Duodenal mucosa (tissue), 2 donors: ENCODE measurements around the gene CXCL6.

Experiments used
- H3K27ac ChIP-seq: one replicate; pipeline ENCODE4 v1.7.0; 2013; ENCODE audit warnings: low read depth, low read length
- H3K27me3 ChIP-seq, 2 donors: one replicate each; pipeline ENCODE4 v1.7.0; 2013; ENCODE audit warnings: low read length in 2 of 2, control low read depth in 1 of 2; ENCODE audit not compliant: insufficient read depth in 2 of 2, control insufficient read depth in 1 of 2
- H3K36me3 ChIP-seq, 2 donors: one replicate each; pipeline ENCODE4 v1.7.0; 2013; ENCODE audit warnings: low read length in 2 of 2, control low read depth in 1 of 2; ENCODE audit not compliant: insufficient read depth in 2 of 2, control insufficient read depth in 1 of 2
- H3K4me1 ChIP-seq, 2 donors: one replicate each; pipeline ENCODE4 v1.7.0; 2013; ENCODE audit warnings: low read length in 2 of 2, control low read depth in 1 of 2; ENCODE audit not compliant: insufficient read depth in 2 of 2, control insufficient read depth in 1 of 2
- H3K4me3 ChIP-seq, 2 donors: one replicate each; pipeline ENCODE4 v1.7.0; 2013; ENCODE audit warnings: low read length in 2 of 2, low read depth in 1 of 2
- H3K9ac ChIP-seq, 2 donors: one replicate each; pipeline ENCODE4 v1.7.0; 2013; ENCODE audit warnings: low read length in 2 of 2, low read depth in 1 of 2
- H3K9me3 ChIP-seq, 2 donors: one replicate each; pipeline ENCODE4 v1.7.0; 2013; ENCODE audit warnings: low read length in 2 of 2, control low read depth in 1 of 2; ENCODE audit not compliant: control insufficient read depth in 1 of 2

Gene CXCL6

DNA sequence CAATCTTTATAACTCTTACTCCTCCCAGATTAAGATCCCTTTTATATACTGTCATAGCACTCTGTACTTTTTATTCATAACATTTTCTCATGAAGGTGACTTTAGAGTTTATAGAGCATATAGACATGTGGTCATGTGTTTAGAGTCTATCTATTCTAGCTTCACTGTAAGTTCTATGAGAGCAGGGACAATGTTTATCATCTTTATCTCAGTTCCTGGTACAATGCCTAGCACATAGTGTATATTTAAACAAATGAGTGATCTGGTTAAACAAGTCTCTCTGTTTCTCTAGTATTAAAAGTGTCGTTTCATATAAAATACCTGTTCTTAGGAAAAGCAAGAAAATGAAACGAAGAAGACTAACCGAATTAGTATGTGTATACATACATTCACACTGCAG, 3.2 kb downstream of the CXCL6 start:
- H3K27ac ChIP-seq: no peak overlapping the region
- H3K9me3 ChIP-seq: no peaks in the 10 kb centered on the region
- H3K9ac ChIP-seq: no peak overlapping the region
- H3K4me3 ChIP-seq: no peak overlapping the region
- H3K36me3 ChIP-seq: no peaks in the 10 kb centered on the region
- peaks cover 3 to 7% of the 10 kb centered on the region in 2 donors for H3K4me1 ChIP-seq
- H3K27me3 ChIP-seq: peaks cover 6 to 10% of the 10 kb centered on the region in 2 donors

DNA sequence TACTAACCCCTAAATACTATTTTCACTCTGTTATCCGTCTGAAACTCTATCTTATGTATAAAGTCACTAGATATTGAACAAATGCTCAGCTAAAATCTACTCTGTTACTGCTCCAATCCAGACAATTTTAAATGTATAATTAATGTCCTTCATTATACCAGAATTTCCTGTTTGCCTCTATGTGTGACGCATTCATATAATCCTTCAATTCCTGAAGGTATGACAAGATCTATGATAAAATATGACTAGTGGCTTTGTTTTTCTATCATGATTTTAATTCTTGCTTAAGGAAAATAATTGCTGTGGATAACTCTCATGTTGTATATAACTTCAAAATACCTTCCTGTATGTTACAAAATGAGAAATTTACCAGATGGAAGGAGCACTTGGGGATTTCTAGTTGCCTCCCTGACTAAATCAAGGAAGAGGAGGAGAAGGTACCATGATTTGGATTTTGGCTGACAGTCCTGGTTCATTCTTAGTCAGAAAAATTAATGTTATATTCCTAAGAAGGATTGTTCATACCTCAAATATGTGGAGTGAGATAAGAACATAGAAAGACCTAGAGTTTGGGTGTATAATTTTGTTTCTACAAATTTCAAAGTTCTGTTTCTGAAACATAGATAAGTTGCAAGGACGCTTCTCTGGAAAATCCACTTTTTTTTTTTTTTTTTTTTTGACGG, 4.9 kb downstream of the CXCL6 start:
- H3K4me3 ChIP-seq: no peak overlapping the region
- H3K9ac ChIP-seq: no peak overlapping the region
- no peak overlapping the region for H3K27ac ChIP-seq
- H3K9me3 ChIP-seq: no peaks in the 10 kb centered on the region
- H3K4me1 ChIP-seq: peaks cover 3 to 7% of the 10 kb centered on the region in 2 donors
- peaks cover 6 to 10% of the 10 kb centered on the region in 2 donors for H3K27me3 ChIP-seq
- H3K36me3 ChIP-seq: no peaks in the 10 kb centered on the region

DNA sequence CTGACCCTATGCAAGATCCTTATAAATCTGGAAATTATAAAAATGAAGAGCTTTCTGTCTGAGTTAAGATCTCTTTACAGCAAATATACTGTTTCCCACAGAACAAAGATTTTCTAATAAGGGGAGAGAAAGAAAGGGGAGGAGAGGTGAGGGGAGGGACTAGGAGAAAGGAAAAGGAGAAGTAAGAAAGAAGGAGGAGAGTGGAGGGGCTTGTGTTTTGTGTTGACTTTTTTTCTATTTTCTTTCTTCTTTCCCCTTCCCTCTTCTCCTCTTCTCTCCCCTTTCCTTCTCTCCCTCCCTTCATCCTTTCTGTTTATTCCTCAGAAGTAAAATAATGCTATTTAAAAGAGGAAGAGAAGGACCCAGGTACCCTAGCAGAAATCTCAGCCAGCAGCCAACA, 6.2 kb downstream of the CXCL6 start:
- H3K27ac ChIP-seq: no peak overlapping the region
- peaks cover 0 to 2% of the 10 kb centered on the region in 2 donors for H3K27me3 ChIP-seq
- H3K9me3 ChIP-seq: no peaks in the 10 kb centered on the region

DNA sequence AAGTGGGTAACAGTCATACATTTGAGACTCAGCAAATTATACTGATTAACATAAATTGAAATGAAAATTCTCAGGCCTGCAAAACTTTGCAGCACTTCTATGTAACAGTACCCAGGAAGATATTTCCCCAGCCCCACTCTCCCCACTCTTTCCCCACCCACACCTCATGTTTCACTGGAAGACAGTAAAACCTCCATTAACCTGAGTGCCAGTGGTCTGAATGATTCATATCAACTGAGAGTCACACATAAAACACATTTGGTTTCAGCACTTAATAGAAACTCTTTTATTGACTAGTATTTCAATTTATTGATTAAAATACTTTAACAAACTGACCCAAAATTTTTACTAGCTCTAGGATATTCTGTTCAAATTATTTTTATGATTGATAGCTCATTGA, 6.9 kb downstream of the CXCL6 start:
- no peak overlapping the region for H3K9ac ChIP-seq
- H3K27ac ChIP-seq: no peak overlapping the region
- no peaks in the 10 kb centered on the region for H3K36me3 ChIP-seq
- H3K27me3 ChIP-seq: peaks cover 0 to 2% of the 10 kb centered on the region in 2 donors
- no peaks in the 10 kb centered on the region for H3K9me3 ChIP-seq
- H3K4me1 ChIP-seq: no peaks in the 10 kb centered on the region
- no peak overlapping the region for H3K4me3 ChIP-seq

More for the DNA sequence above, 6.2 kb downstream of the CXCL6 start:
- Histone ChIP-seq H3K4me3 (no peak overlapping the region), H3K4me1 (no peaks in the 10 kb centered on the region), H3K36me3 (no peaks in the 10 kb centered on the region), H3K9ac (no peak overlapping the region)

DNA sequence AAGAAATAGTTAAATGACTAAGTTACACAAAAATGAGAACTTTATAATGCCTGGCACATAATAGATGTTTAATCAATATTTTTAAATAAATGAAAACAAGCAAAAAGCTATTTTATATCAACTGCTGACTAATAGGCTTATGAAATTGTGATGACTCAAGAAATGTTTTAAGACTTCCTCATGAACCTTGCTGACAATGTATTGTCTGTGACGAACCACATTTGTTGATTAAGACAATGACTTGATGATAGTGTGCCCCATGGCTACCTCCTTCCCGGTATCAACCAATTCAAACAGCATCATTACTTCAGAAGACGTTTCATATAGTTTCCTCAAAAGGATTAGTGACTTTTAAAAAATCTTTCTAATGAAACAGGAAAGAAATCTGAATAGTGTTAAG, 7.9 kb downstream of the CXCL6 start:
- Histone ChIP-seq H3K27me3 (no peaks in the 10 kb centered on the region), H3K27ac (no peak overlapping the region), H3K9ac (no peak overlapping the region)

DNA sequence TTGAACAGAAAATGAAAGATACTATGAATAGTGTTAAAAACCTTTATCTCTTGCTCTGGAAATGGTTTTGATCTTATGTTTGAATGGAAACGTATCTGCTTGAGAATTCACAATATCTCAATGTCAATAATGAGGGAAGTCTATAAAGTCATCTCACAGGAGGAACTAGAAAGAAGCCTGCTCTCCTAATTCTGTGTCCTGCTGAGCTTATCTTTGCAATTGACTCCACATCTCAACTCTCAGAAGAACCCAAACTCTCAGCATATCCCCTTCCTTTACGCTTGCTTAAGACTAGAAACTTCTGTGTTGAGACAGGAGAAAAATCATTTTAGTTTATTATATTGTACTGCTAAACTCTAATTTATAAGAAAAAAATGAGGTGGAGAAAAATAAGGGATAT, 8.3 kb downstream of the CXCL6 start:
- Histone ChIP-seq H3K9me3 (no peaks in the 10 kb centered on the region), H3K4me1 (no peaks in the 10 kb centered on the region), H3K27me3 (no peaks in the 10 kb centered on the region), H3K4me3 (no peak overlapping the region), H3K36me3 (no peaks in the 10 kb centered on the region), H3K9ac (no peak overlapping the region), H3K27ac (no peak overlapping the region)

More for the DNA sequence above, 7.9 kb downstream of the CXCL6 start:
- Histone ChIP-seq H3K36me3 (no peaks in the 10 kb centered on the region), H3K4me3 (no peak overlapping the region), H3K9me3 (no peaks in the 10 kb centered on the region), H3K4me1 (no peaks in the 10 kb centered on the region)

DNA sequence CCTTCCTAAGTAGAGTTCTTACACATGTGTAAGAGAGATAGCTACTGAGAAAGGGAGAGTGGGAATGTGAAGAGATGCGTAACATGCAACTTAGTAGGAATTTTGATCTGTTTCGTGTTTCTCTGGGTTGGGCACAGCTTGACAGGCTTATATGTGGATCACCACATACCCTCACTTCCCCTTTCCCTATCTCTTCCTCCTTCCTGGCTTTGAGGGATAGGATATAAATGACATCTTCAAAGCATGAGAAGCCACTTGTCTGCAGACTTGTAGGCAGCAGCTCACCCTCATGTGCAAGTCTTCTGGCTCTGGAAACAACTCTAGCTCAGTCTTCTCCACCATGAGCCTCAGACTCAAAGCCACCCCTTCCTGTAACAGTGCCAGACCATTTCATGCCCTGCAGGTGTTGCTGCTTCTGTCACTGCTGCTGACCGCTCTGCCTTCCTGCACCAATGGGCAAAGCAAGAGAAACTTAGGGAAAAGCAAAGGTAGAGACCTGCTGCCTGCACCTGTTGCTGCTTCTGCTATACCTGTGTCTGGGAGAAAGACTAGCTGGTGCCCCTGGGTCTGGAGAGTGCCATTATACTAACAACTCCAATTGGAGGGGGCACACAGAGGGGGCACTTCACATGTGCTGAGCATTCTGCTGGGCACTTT, 11.2 kb downstream of the CXCL6 start:
- H3K27me3 ChIP-seq: no peaks in the 10 kb centered on the region
- no peaks in the 10 kb centered on the region for H3K36me3 ChIP-seq
- H3K27ac ChIP-seq: no peak overlapping the region
- H3K4me1 ChIP-seq: no peaks in the 10 kb centered on the region
- H3K9me3 ChIP-seq: no peaks in the 10 kb centered on the region
- H3K4me3 ChIP-seq: no peak overlapping the region
- H3K9ac ChIP-seq: no peak overlapping the region

DNA sequence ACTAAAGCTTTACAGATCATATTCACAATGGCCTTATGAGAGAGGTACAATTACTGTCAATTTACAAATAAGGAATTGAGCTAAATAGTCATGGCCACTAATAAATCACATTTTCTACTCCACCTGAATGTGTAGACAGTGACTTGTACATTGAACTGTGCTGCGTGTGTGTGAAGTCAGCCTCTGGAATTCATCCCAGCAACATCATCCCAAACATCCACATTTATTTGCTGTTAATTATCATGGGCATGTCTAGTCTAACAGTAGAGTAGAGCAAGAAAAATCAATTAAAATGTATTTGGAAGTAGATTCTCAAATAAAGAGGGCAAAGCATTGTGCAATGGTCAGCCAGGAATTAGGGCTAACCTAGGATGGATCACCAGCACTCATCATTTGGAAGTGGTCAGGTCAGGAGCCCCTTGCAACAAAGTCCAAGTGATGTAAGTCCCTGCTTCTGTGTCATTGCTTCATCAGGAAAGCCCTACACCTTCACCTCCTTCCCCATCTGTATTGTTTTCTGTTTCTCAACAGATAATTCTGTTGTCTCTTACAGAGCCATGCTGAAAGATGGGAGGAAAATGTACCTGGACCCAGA, 11.8 kb downstream of the CXCL6 start:
- H3K4me3 ChIP-seq: no peak overlapping the region
- no peaks in the 10 kb centered on the region for H3K36me3 ChIP-seq
- H3K27me3 ChIP-seq: peaks cover 0 to 3% of the 10 kb centered on the region in 2 donors
- H3K27ac ChIP-seq: no peak overlapping the region
- H3K4me1 ChIP-seq: peaks cover 3% of the 10 kb centered on the region in 2 donors
- H3K9ac ChIP-seq: no peak overlapping the region
- H3K9me3 ChIP-seq: no peaks in the 10 kb centered on the region

DNA sequence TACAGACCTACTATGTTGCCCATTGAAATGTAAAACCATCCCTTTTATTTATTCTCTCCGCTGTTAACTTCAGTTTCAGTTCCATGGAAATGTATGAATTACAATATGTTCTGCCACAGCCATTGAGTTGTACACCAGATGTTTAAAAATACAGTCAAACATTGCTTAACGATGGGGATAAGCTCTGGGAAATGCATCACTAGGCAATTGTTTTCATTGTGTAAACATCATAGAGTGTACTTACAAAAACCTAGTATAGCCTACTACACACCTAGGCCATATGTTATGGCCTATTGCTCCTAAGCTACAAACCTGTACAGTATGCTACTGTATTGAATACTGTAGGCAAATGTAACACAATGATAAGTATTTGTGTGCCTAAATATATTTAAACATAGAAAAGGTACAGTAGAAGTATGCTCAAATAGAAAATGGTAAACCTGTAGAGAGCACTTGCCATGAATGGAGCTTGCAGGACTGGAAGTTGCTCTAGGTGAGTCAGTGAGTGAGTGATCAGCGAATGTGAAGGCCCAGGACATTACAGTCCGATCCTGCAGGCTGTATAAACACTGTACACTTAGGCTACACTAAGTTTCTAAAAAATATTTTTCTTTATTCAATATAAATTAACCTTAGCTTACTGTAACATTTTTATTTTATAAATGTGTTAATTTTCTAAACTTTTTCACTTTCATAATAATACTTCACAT, 13.9 kb downstream of the CXCL6 start:
- no peak overlapping the region for H3K27ac ChIP-seq
- H3K9ac ChIP-seq: no peak overlapping the region

DNA sequence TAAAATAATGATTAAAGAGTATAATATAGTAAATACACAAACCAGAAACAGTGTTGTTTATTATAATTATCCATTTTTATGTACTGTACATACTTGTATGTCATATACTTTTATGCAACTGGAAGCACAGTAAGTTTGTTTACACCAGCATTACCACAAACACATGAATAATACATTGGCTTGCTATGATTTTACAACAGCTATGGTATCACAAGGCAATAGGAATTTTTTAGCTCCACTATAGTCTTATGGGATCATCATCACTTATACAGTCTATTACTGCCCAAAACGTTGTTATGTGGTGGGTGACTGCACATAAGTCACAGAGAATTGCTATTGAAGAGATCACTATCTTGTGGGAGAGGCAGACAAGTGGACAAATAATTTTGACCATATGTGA, 14.8 kb downstream of the CXCL6 start:
- no peak overlapping the region for H3K4me3 ChIP-seq
- H3K27me3 ChIP-seq: peaks cover 0 to 3% of the 10 kb centered on the region in 2 donors
- no peaks in the 10 kb centered on the region for H3K9me3 ChIP-seq
- no peak overlapping the region for H3K27ac ChIP-seq
- peaks cover 6 to 8% of the 10 kb centered on the region in 2 donors for H3K4me1 ChIP-seq
- H3K36me3 ChIP-seq: no peaks in the 10 kb centered on the region
- H3K9ac ChIP-seq: no peak overlapping the region

More for the DNA sequence above, 13.9 kb downstream of the CXCL6 start:
- H3K4me3 ChIP-seq: no peak overlapping the region
- H3K4me1 ChIP-seq: peaks cover 6 to 8% of the 10 kb centered on the region in 2 donors
- no peaks in the 10 kb centered on the region for H3K36me3 ChIP-seq
- H3K9me3 ChIP-seq: no peaks in the 10 kb centered on the region
- H3K27me3 ChIP-seq: peaks cover 0 to 3% of the 10 kb centered on the region in 2 donors
